ENCODE data around the gene ADORA1.

ADORA1 gene

GRCh38 chr1:203101813-203102634 is 25.5 kb upstream of the ADORA1 start:
- H3K4me3 Mint-ChIP-seq = no peak overlapping the region
- H3K27me3 Mint-ChIP-seq = peaks cover 21% of the 10 kb centered on the region
- H3K27ac Mint-ChIP-seq = no peak overlapping the region
- no peaks in the 10 kb centered on the region for H3K4me1 Mint-ChIP-seq (ENCODE audit: low read depth)
- peaks cover 1% of the 10 kb centered on the region for H3K9me3 Mint-ChIP-seq
- H3K36me3 Mint-ChIP-seq (ENCODE audit: low read depth) = no peaks in the 10 kb centered on the region

GRCh38 chr1:203103216-203103615 is 24.3 kb upstream of the ADORA1 start:
- H3K27me3 Mint-ChIP-seq = peaks cover 33% of the 10 kb centered on the region
- H3K4me1 Mint-ChIP-seq (ENCODE audit: low read depth) = no peaks in the 10 kb centered on the region
- H3K36me3 Mint-ChIP-seq (ENCODE audit: low read depth) = no peaks in the 10 kb centered on the region

GRCh38 chr1:203103829-203104495 is 23.6 kb upstream of the ADORA1 start:
- Mint-ChIP-seq H3K4me1 (ENCODE audit: low read depth) (no peaks in the 10 kb centered on the region), H3K4me3 (no peak overlapping the region), H3K9me3 (no peaks in the 10 kb centered on the region), H3K27ac (no peak overlapping the region), H3K27me3 (peaks cover 39% of the 10 kb centered on the region), H3K36me3 (ENCODE audit: low read depth) (no peaks in the 10 kb centered on the region)

More at GRCh38 chr1:203103216-203103615, 24.3 kb upstream of the ADORA1 start:
- no peak overlapping the region for H3K4me3 Mint-ChIP-seq
- H3K9me3 Mint-ChIP-seq = no peaks in the 10 kb centered on the region
- no peak overlapping the region for H3K27ac Mint-ChIP-seq

- Mint-ChIP-seq H3K4me3 (no peak overlapping the region), H3K9me3 (no peaks in the 10 kb centered on the region), H3K27me3 (peaks cover 47% of the 10 kb centered on the region), H3K4me1 (ENCODE audit: low read depth) (no peaks in the 10 kb centered on the region), H3K36me3 (ENCODE audit: low read depth) (no peaks in the 10 kb centered on the region), H3K27ac (no peak overlapping the region)
Observed at GRCh38 chr1:203104789-203105390, 22.6 kb upstream of the ADORA1 start.

GRCh38 chr1:203112475-203112874 is 15.1 kb upstream of the ADORA1 start:
- Mint-ChIP-seq H3K36me3 (ENCODE audit: low read depth) (no peaks in the 10 kb centered on the region), H3K4me3 (no peak overlapping the region), H3K27me3 (peaks cover 44% of the 10 kb centered on the region), H3K27ac (no peak overlapping the region), H3K4me1 (ENCODE audit: low read depth) (no peaks in the 10 kb centered on the region), H3K9me3 (no peaks in the 10 kb centered on the region)

- Mint-ChIP-seq H3K27me3 (peaks cover 43% of the 10 kb centered on the region), H3K27ac (no peak overlapping the region), H3K9me3 (no peaks in the 10 kb centered on the region), H3K4me3 (no peak overlapping the region), H3K4me1 (ENCODE audit: low read depth) (no peaks in the 10 kb centered on the region), H3K36me3 (ENCODE audit: low read depth) (no peaks in the 10 kb centered on the region)
Observed at GRCh38 chr1:203113308-203113707, 14.2 kb upstream of the ADORA1 start.

- peaks cover 39% of the 10 kb centered on the region for H3K27me3 Mint-ChIP-seq
- no peaks in the 10 kb centered on the region for H3K4me1 Mint-ChIP-seq (ENCODE audit: low read depth)
- no peak overlapping the region for H3K4me3 Mint-ChIP-seq
- H3K36me3 Mint-ChIP-seq (ENCODE audit: low read depth) = no peaks in the 10 kb centered on the region
- H3K9me3 Mint-ChIP-seq = no peaks in the 10 kb centered on the region
- H3K27ac Mint-ChIP-seq = no peak overlapping the region
Observed at GRCh38 chr1:203114202-203114601, 13.3 kb upstream of the ADORA1 start.

GRCh38 chr1:203116091-203116820 is 11.3 kb upstream of the ADORA1 start:
- no peaks in the 10 kb centered on the region for H3K9me3 Mint-ChIP-seq
- H3K4me3 Mint-ChIP-seq = no peak overlapping the region
- no peak overlapping the region for H3K27ac Mint-ChIP-seq
- peaks cover 42% of the 10 kb centered on the region for H3K27me3 Mint-ChIP-seq
- H3K36me3 Mint-ChIP-seq (ENCODE audit: low read depth) = no peaks in the 10 kb centered on the region
- no peaks in the 10 kb centered on the region for H3K4me1 Mint-ChIP-seq (ENCODE audit: low read depth)

- no peak overlapping the region for H3K4me3 Mint-ChIP-seq
- peaks cover 51% of the 10 kb centered on the region for H3K27me3 Mint-ChIP-seq
- H3K9me3 Mint-ChIP-seq = no peaks in the 10 kb centered on the region
Observed at GRCh38 chr1:203117611-203118575, 9.6 kb upstream of the ADORA1 start.

GRCh38 chr1:203120325-203121153 is 7.0 kb upstream of the ADORA1 start:
- Mint-ChIP-seq H3K9me3 (no peaks in the 10 kb centered on the region), H3K36me3 (ENCODE audit: low read depth) (no peaks in the 10 kb centered on the region), H3K4me1 (ENCODE audit: low read depth) (no peaks in the 10 kb centered on the region), H3K27ac (no peak overlapping the region), H3K27me3 (peaks cover 62% of the 10 kb centered on the region), H3K4me3 (no peak overlapping the region)

More at GRCh38 chr1:203117611-203118575, 9.6 kb upstream of the ADORA1 start:
- no peaks in the 10 kb centered on the region for H3K36me3 Mint-ChIP-seq (ENCODE audit: low read depth)
- no peaks in the 10 kb centered on the region for H3K4me1 Mint-ChIP-seq (ENCODE audit: low read depth)
- no peak overlapping the region for H3K27ac Mint-ChIP-seq

GRCh38 chr1:203121186-203122015 is 6.1 kb upstream of the ADORA1 start:
- Mint-ChIP-seq H3K27me3 (peaks cover 63% of the 10 kb centered on the region), H3K27ac (no peak overlapping the region), H3K4me1 (ENCODE audit: low read depth) (no peaks in the 10 kb centered on the region), H3K9me3 (no peaks in the 10 kb centered on the region), H3K36me3 (ENCODE audit: low read depth) (no peaks in the 10 kb centered on the region), H3K4me3 (no peak overlapping the region)

- no peaks in the 10 kb centered on the region for H3K9me3 Mint-ChIP-seq
- H3K36me3 Mint-ChIP-seq (ENCODE audit: low read depth) = no peaks in the 10 kb centered on the region
- H3K4me1 Mint-ChIP-seq (ENCODE audit: low read depth) = peaks cover 5% of the 10 kb centered on the region
- H3K27me3 Mint-ChIP-seq = peaks cover 65% of the 10 kb centered on the region
- H3K4me3 Mint-ChIP-seq = no peak overlapping the region
- H3K27ac Mint-ChIP-seq = no peak overlapping the region
Observed at GRCh38 chr1:203122159-203122558, 5.4 kb upstream of the ADORA1 start.

GRCh38 chr1:203124011-203124410 is 3.5 kb upstream of the ADORA1 start:
- Mint-ChIP-seq H3K4me1 (ENCODE audit: low read depth) (peaks cover 7% of the 10 kb centered on the region), H3K4me3 (no peak overlapping the region), H3K9me3 (no peaks in the 10 kb centered on the region), H3K27me3 (peaks cover 68% of the 10 kb centered on the region), H3K27ac (no peak overlapping the region), H3K36me3 (ENCODE audit: low read depth) (no peaks in the 10 kb centered on the region)
